Measurements from ENCODE around the gene ACSS1.

ACSS1 gene

DNA sequence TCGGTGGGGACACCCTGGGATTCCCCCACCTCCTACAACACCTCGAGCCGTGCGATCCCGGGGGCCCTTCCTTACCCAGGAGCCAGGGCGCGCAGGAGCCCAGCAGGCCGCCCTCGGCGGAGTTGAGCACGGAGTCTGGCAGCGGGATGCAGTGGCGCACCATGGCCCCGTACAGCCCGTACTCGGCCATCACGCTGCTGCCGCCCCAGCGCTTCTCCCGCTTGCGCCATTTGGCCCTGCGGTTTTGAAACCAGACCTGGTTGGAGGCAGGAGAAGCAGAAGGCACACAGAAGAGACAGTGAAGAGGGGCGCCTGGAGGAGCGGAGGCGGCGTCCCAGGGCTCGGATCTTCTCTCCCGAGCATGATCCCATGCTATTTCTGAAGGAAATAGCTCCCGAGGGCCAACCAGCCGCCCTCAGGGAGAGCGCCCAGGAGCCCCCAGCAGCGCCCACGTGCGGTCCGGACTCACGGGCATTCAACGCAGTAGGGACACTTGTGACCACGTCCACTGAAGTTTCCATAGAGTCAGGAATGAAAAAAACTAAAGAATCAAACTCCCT is 19.8 kb upstream of the ACSS1 start:
- DNase-seq = peak; percentile 26

DNA sequence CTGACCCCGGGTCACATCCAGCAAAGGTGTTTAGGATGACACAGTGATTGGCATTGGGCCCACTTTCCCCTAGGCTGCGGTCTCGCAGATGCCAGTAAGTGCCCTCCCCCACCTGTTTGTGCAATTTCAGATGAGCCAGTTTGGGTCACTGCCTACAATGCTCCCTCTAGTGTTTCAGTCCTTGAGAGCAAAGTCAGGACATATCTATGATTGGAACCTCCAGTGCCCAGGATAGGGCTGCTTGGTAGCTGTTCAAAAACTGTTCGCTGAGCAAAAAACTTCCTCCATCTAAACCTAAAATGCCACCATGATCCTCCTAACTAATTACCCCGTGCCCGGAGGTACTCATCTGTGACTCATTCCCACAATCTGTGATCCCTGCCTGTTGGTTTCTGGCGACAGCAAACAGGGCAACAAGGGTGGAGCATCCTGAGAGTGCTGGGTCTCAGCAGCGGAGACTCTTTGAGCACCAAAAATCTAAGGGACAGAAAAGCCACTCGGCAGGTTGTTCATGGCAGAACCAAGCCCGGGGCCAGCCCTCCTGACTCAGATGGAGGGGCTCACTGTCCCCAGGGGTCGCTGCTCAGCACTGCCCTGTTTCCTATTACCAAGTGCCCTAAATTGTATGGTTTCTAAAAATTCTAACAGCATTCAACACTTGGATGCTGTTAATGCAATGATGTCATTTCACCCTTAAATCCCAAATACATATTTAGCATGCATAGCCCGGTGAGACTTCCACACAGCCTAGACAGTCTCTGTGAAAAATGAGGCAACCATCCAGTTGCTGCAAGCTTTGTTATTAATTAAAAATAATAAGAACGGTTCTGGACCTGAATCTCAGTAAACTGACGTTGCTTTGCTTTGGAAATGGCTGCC is 19.0 kb upstream of the ACSS1 start:
- DNase-seq = peak; percentile 34

DNA sequence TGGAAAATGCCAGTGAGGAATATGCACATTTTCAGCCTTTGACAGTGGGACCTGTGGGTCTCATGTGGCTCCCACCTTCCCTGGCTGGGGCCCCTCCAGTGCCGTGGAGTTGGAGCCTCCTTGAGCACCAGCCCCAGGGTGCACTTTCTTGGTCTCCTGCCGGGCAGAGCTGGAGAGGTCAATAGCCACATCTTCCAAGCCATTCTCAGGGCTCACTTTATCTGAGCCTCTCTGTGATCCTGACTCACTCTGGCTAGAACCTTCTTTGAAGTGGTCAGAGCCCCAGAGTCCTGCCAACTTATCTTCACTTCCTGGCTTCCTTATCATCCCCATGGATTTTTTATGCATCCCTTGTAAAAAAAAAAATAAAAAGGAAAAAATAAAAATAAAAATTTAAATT is 18.3 kb upstream of the ACSS1 start:
- peak; percentile 9 for DNase-seq

DNA sequence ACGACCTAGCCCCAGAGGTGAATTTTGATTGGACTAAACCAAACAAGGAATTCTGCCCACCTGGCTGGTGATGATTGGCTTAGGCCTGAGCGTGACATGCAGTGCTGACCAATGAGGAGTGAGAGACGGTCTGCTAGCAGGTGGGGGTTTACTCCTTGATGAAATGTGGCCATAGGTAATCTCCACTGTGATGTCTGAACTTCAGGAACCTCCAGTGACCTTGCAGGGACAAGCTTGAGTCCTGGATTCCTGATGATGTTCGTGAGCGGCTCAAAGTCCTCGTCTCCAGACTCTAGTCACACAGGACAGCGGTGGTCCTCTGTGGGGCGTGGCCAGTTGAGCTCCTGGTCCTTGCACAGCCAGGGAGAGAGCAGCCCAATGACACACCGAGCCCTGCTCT is 15.6 kb upstream of the ACSS1 start:
- no peak for DNase-seq

DNA sequence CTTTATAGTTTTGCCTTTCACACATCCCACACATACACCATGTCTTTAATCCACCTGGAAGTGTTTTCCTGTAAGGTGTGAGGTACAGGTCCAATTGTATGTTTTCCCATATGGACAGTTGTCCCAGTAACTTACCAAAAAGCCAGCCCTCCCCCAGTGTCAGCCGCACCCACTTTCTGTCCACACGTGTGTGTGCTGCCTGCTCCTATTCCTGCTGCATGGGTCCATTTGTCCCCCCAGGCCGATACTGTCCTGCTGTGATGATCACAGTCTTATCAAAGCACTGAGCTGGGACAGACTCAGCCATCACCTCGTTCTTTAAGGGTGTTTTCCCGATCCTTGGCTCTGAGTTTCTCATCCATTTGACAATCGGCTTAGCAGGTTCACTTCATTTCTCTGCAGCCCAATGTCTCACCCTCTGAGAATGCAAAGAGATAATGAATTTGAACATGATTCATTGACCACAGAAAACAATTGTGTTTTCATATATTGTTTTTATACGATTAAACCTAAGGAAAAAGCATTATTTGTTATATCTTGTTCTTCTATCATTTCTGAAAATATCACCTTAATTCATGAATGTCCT is 14.4 kb upstream of the ACSS1 start:
- peak; percentile 7 for DNase-seq

DNA sequence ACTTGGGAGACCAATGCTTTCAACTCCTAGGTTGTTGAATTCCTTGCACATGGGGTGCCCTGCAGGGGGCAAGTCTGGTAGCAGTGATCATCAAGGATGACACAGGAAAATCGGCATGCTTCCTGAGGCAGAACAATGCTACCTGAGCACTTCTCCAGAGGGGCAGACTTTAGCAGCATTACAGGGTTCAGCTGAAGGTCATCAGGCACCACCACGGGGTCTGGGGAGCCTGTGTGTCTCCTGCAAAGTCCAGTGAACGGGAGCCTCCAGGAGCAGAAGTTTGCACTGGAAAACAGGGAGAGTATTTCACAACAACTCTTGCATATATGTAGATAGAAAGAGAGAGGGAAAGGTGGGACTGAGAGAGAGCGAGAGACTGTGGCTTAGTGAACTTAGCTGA is 13.8 kb upstream of the ACSS1 start:
- peak; percentile 16 for DNase-seq

DNA sequence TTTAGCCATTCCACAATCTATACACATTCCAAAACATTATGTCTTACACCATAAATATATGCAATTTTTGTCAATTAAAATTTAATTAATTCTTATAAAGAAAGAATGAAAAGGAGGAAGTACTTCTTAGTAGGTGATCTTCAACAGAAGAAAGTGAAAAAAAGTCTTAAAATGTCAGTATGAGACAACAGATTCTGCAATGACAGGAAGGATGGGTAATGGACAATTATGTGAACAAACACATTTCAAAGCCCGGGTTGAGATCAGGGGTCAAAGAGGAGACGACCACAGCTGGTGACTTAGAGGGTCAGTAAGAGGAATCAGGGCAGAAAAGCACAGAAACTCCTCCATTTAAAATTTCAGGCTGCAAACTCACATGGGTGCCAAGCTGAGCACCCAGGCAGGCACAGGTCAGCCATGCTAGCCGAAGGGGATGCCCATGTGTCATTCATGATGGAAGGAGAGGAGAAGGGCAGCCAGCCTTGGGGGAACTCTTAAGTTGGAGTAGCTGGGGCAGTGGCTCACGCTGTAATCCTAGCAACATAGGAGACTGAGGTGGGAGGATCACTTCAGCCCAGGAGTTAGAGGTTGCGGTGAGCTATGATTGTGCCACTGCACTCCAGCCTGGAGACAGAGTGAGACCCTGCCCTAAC is 13.0 kb upstream of the ACSS1 start:
- peak; percentile 13 for DNase-seq

DNA sequence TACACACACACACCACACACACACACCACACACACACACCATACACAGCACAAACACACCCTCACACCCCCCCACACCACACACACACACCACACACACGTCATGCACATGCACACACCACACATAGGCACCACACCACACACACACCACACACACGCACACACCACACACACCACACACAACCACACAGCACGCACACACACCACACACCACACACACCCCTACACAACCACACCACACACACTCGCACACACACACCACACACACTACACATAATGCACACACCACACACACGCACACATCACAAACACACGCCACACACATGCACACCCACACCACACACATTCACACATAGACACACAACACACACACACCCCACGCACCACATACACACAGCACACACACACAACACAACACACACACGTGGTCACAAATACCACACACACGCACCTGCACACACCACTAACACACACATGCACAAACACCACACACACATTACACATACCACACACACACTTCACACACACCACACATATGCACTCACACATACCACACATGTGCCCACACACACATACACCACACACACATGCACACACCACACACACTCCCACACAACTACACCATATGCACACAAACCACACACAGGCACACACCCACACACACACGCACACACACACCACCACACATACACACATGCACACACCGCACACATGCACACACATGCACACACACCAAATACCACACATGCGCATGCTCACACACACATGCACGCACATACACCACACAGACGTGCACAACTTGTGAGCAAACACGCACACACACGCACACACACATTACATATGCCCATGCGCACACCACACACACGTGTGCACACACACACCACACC is 9.4 kb upstream of the ACSS1 start:
- no peak for DNase-seq

DNA sequence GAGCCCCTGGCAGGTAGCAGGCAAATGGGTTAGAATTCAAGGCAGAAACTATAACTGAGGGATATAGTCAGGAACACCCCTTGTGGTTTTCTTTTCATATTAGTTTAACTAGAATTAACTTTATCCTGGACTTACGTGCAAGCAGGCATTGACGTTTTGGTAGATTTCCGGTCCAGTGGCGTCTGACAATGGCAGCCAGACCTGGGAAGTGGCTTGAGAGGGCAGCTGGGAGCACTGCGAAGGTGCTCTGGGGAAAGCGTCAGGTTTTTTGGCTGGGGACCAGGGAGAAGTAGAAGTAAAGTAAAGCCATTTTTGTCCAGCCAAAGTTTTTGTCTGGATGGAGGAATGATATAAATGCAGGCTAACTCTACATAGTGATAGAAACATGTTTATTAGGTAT is 8.4 kb upstream of the ACSS1 start:
- no peak for DNase-seq

DNA sequence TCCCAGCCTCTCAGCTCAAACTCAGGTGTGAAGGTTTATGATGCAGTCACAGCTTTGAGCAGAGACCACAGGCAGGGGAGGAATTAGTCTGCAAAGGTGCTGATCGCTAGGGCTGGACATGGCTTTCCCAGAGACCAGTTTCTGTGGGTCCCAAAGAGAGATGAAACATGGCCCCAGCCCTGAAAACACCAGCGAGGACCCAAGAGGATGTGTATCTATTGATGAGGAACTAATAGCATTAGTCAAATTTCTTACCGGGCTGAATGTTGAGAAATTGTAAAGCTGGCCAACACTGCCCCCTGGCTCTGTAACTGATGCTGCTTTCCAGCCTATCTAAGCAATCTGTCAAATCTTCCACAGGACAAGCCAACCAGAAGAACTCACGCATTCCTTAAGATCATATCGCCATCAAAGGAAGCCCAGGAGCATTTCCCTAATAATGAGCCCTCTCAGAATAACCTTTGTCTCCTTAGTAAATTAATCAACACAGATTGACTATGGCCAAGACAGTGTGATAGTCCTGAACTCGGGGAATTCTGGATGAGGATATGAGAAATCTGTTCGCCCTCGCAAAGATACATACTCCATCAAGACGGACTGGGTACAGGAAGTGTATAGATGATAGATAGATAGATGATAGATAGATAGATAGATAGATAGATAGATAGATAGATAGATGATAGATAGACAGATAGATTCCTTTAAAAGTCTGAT is 7.8 kb upstream of the ACSS1 start:
- DNase-seq = peak; percentile 69

DNA sequence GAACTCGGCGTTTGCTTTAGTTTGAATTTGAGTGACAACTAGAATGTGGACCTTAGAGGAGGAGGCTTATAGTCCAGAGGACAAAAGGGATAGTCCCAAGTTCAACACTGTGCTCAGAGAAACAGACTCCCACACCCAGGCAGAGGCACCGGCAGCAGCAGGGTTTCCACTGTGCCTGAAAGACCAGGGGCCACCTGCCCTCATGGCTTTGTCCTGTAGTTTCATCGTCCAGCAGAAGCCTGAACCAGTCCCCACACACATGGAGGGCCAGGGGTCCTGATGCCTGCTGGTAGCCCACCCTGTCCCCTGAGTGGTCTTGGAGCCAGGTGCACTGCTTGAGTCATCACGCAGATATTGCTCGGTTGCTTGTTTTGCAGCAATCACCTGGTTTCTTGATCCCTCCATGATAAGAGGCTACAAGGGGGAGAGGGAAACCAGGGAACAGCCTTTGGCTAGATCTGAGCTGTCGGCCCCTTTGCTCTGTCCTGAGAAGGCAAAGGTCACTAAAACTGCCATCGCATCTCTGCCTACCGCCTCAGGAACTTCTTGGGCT is 7.2 kb upstream of the ACSS1 start:
- DNase-seq = no peak

DNA sequence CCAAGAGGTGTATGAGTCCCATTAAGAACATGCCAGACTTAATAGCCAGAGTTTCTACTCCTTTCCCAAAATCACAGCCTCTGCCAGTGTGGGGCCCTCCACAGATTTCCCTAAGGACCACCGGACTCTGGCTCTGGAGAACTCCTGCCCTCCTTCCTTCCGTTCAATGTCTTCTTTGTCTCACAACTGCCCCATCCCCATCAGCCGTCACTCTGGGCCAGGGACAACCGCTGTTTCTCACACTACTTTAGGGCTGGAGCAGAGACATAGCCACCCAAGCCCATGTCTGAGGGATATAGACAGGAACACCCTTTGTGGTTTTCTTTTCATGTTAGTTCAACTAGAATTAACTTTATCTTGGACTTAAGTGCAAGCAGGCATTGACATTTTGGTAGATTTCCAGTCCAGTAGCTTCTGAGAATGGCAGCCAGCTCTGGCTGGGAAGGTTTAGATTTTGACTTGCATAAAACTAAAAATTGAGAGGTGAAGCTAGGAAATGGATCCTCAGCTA is 6.7 kb upstream of the ACSS1 start:
- DNase-seq = no peak

DNA sequence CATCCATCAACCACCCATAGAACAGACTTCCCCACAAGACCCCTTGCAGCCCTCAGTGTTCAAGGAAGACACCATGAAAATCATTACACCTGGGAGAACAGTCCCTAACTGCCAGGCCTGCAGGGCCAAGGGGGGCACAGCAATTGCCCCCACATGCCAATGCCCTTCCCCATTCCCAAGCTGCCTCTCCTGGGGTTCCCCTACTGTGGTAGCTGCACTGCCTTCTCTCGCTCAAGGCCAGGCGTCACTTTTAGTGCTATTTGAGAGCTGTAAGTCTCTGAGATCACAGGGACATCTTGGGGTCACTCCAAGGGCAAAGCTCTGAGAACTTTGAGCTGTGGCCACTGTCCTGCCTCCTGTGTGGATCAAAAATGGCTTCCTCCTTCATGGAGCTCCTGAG is 6.0 kb upstream of the ACSS1 start:
- no peak for DNase-seq

DNA sequence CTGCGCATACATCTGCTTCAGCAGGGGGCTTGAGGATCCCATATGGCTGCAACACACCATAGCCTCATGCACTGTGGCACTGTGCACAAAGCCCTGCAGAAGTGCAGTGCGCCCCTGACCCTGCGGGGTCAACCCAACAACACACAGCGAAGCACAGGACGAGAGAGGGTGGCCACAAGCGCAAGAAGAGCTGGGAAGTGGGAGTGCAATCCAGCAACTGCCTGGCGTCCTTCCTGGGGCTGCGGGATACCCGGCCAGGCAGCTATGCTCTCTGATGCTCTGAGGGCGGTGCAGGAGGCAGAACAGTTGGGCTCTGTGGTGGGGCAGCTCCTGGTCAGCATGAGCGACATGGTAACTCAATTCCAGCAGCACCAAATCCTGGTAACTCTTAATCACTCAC is 5.6 kb upstream of the ACSS1 start:
- DNase-seq = no peak

DNA sequence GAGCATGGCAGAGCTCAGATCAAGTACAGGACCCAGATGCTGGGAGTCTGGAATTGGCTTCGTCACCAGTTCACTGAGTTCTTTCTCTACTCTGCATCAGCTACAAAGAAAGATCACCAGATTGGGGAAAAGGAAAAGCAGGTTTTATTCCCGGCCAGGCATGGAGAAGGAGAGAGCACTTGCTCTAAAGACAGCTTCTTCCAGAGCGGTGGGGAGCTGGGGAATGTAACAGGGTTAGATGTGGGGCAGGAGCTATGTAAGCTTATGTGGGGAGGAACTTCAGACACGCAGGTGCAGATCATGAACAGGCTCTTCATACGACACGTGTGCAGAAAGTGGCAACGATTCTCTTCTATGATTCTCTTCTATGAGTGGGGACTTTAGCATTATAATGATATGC is 4.9 kb upstream of the ACSS1 start:
- no peak for DNase-seq

DNA sequence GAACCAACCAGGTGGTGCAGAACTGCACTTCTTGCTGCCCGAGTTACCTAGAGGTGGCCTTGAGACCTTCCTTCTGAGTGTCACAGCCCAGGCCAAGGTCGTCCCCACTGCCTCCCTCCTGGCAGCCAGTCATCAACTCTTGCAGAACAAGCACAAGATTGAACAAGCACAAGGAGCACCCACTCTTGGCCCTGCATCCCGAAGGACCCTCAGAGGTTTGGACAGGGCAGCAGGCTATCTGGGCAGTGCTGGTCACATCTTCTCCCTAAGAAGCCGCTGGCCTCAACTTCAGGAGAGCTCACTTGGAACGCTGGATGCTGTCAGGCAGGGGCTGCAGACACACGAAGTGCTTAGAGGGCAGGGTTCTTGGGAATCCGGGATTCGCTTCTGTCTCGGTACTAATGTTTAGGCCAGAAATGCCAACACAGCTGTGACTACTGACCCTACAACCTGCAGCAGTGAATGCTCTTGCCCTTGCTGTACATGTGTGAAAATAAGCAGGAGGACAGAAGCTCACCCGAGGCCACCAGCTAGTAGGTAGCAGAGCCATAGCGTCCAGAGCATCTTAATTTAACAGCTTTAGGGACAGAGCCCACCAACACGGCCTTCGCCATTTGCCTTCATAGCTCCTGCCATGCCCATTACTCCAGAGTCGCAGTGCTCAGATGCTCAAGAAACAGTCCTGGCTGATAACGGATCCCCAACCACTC is 4.0 kb upstream of the ACSS1 start:
- no peak for DNase-seq

DNA sequence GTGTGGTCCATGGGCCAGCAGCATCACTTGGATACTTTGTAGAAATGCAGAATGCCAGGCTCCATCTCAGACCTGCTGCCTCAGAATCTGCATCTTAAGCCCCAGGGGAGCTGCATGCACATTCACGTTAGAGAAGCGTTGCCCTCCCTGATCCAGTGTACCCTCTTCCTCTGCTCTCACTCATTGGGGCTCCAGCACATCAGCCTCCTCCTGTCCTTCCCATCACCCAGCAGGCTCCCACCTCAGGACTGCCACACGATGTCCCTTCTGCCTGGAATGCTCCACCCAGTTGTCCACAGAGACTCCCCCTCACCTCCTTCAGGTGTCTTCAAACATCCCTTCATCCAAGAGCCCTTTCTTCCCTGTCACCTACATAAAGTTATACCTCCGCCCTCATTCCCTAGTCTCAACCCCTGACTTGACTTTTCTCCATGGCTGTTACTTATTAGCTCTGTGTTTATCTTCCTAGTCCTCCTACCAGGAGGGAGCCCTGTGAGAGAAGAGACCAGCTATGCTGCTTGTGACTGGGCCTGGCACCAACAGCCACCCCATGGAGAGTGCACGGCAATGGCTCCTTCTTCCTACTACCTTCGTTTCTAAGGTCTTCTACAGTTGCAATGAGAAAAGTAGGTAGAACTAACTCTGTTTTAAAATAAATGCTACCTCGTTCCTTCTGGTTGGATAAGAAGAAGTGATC is 3.3 kb upstream of the ACSS1 start:
- DNase-seq = no peak

DNA sequence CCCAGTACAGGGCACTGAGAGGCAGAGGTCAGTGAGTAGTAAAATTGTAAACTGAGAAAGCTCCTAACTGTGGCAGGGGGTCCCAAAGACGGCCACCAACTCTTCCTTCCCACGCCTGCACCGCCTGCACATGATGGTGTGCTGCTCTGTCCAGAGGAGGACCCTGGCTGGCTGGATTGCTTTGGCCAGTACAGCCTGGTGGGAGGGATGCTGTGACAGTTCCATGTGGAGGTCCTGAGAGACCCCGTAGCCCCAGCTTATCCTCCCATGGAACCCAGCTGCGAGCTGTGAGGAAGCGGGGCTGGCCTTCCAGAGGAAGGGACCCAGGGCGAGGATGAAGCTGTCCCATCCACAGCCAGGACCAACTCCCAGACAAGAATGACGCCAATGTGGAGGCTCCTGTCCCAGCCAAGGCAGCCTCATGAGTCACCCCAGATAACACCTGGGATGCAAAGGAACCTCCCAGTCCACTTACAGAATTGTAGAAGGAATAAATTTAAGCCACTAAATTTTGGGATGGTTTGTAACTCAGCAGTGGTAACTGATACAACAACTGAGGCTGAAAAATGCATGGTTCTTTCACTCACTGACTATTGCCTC is 2.0 kb upstream of the ACSS1 start:
- DNase-seq = no peak

DNA sequence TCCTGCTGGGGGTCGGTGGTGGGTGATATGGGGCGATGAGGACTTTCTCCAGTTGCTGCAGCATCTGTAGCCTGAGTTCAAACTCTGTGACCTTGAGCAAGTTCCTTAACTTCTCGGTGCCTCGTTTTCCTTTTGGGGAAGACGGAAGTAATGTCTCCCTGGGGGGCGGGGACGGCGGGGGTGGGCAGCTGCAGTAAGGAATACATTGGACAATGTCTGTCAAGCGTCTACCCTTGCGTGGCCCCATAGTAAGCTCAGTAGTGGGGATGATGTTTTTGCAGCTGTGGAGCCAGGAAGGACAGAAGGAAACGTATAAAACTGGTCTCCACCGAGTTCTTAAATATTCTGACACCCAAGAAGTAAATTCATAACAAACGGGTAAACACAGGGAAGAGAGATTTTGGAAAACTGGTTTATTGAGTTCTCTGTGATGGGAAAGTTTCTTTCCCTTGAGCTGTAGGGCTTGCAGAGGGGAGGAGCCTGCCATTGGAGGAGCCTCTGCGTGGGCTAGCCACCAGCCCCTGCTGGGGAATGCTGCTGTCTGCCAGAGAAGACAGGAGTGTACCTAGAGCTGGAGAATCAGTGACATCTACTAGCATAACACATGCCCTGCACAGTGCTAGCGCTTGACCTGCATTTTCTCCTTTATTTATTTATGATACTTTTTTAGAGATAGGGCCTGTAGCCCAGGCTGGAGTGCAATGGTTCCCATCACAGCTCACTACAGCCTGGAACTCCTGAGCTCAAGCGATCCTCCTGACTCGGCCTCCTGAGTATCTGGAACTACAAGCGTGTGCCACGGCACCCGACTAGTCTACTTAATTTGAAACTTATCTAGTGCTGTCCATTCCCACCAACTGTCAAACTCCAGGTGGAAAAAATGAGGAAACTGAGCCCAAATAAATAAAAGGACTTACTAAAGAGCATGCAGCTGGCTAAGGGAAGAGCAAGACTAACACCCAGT is 1.2 kb upstream of the ACSS1 start:
- DNase-seq = no peak
